Regular cardiac myocyte (primary cell): ENCODE measurements around the gene SERHL2. TPM values are rescaled to one million over a fixed set of nuclear protein-coding genes. Genes with fewer than 3 reads are reported as not detected.

ENCODE experiments used
- total RNA-seq: library from RNA; depleted of rRNA; stranded (reverse); fragments of >200 nt; gene quantifications from 2 replicates; pipeline ENCODE4 v1.2.3, GENCODE V29; 2014

Gene SERHL2, protein sequence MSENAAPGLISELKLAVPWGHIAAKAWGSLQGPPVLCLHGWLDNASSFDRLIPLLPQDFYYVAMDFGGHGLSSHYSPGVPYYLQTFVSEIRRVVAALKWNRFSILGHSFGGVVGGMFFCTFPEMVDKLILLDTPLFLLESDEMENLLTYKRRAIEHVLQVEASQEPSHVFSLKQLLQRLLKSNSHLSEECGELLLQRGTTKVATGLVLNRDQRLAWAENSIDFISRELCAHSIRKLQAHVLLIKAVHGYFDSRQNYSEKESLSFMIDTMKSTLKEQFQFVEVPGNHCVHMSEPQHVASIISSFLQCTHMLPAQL
- total RNA-seq: 3.6 and 4.8 TPM in 2 replicates

DNA sequence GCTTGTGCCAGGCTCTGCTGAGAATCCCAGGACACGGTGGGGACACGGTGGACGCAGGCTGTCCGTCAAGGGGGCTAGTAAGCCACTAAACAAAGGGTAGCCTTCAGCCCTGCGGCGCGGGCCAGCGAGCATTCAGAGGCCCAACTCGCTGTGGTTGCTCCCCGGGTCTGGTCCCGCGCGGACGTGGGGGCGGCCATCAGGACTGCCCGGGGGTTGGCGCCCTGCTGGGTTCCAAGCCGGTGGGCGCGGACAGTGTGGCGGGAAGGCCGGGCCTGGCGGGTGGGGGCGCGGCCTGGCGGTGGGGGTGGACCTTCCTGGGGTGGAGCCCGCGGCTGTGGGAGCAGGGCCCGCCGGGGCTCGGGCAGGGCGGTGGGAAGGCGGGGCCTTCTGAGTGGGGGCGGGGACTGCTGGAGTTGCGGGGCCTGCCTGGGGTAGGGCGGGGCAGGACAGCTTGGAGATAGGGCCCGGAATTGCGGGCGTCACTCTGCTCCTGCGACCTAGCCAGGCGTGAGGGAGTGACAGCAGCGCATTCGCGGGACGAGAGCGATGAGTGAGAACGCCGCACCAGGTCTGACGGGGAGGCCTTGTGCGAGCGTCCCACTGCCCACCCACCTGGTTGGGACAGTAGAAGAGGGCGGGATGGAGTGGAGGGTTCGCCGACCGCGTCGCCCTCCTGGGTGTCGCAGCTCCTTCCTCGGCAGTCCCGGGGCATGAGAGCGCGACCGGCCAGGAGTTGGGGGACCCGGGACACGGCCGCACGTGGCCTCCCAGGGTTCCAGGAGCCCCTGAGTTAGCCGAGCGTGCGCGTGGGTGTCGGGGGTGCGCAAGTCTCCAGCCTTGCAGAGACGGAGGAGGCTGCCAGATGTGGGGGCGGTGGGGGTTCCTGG, at the start of gene SERHL2:
TSS of gene SERHL2 (plus strand) at position 482 of the 887 bp plus-strand sequence. CDS start at position 547, 65 bp downstream.

DNA sequence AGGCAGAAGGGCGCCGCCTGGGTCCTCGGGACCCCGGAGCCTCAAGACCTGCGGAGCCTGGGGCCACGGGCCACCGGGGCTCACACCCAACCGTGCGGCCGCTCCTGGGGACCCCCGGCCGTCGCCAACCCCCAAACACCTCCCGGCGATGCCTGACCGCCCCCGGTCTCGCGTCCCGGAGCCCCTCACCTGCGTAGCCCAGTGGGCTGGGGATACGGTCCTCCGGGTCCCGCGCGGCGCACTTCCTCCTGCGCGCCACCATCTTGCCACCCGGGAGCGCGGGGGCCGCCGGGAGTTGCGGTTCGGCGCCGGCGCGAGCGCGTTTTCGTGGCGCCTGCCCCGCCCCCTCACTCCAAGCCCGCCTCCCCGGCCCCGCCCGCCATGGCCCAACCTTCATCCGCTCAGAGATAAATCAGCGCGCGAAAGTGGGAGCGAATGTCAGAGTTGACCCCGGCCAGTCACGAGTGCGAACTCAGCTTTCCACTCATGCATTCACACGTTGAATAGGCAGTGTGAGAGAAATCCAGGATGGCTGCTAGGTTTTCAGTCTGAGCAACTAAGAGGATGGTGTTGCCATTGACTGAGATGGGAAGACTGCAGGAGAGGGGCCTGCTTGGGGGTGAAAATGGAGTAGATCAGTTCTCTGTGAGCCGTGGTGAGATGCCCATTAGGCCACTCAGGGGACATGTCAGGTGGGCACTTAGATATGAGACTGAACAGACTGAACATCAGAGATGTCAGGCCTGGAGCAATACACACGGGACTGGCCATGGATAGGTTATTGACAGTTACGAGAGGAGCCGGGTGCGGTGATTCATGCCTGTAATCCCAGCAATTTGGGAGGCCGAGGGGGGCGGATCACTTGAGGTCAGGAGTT, 34.0 kb upstream of the SERHL2 start, which contains the start of gene RRP7A:
TSS of gene RRP7A (minus strand) at position 272 of the 877 bp plus-strand sequence. CDS start at position 262, 10 bp downstream.

DNA sequence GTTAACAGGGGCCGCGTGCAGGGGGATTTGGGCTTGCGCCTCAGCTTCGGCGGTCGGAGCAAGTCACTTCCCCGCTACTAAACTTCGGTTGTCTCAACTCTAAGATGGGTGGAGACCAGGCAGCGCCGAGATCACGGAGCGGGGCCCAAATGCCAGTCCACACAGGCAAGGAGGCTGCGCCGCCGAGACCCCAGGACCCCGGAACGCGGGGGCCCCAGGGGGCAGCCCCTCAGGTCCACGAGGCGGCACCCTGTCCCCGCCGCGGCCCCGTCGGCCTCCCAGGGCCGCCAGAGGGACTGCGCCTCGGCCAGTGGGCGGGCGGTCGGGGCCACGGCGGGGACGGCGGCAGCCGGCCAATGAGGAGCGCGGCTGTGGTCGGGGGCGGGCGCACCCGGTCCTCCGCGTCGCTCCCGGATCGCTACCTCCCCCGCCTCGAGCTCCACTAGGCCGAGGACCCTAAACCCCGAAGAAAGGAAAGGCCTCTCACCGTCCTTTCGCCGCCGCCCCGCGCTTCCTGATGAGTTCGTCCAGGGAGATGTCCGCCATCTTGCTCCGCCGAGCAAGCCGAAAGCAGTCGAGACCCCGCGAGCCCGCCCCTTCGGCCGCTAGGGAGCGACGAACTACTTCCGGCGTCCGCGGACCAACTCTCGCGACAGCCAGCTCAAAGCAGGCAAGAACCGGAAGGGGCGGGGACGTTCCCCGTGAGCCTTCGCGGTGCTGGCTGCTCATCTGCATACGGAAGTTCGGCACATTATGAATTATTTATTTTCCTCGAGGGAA, 60.7 kb downstream of the SERHL2 start, which contains the start of gene POLDIP3:
TSS of gene POLDIP3 (minus strand) at position 572 of the 780 bp plus-strand sequence. CDS start at position 546, 26 bp downstream.

Other genes with a start within 250 kb of the SERHL2 start
- not detected in 2 replicates for gene NFAM1, start 121.6 kb upstream of the SERHL2 start, total RNA-seq
- 22.3 and 48.5 TPM in 2 replicates for gene RRP7A, start 34.2 kb upstream of the SERHL2 start, total RNA-seq
- gene POLDIP3, start 60.9 kb downstream of the SERHL2 start, total RNA-seq: 19.4 and 30.5 TPM in 2 replicates
- 0.28 and 0.58 TPM in 2 replicates for gene ATP5MGL, start 86.6 kb downstream of the SERHL2 start, total RNA-seq
- 40.8 and 66.5 TPM in 2 replicates for gene CYB5R3, start 95.4 kb downstream of the SERHL2 start, total RNA-seq
- gene A4GALT, start 166.9 kb downstream of the SERHL2 start, total RNA-seq: 19.2 and 20.9 TPM in 2 replicates